GM21367 (cell line): ENCODE data around the gene DRC3.

ENCODE experiments used
- ATAC-seq: cut with Tn5 transposase; IDR thresholded peaks from one replicate; pipeline ENCODE4 v1.9.1; 2021; ENCODE audit not compliant: unreplicated experiment

The DRC3 gene

DNA sequence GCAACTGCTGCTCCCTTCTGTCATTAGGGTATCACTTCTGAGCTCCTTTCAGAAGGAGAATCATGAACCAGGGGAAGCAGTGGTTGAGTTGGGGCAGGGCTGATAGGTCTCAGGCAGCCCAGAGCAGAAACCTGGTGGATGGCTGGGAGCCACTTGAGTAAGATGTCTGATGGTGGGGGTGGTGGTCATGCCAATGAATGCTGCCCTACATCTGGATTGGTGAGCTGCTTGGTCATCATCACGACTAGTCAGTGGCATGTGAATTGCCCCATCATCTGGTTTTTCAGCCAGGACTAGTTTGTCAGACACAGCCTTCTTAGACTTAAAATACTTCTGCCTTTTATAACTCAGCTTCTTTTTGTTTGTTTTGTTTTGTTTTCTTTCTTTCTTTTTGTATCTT lies 69.1 kb downstream of the DRC3 start:
- ATAC-seq, result no peak

DNA sequence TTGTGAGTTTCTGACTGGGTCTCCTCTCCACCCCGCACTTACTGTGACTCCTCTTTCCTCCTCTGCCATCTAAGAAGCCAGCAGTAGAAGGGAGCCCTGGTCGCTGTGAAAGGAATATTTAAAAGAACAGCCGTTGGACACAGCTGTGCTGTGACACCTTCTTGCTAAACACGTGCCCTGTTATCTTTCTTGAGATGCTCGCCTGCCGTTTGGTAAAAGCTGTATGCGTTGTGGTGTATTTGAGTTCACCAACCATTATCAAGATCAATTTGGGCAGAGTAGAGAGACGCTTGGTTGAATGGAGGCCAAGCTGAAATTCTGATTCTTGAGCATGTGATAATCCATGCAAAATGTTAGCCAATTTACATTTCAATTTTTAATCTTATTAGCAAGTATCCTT lies 70.3 kb downstream of the DRC3 start:
- no peak for ATAC-seq

DNA sequence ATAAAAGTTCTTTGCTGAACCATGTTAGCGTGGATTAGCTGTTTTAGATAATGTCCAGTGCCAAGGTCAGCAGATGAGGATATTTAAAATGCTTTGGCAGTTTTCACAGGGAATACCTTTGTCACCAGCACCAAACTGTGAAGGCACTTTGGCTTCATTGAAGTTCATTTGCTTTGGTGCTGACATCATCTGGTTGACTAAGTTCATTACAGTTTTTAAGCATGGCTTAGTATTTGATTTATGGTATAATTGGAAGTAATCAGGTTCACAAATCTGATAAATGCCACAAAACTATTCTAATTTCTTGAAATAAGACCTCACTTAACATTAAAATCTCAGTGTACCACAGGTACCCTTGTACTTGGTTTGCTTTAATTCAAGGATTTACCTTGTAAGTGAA lies 70.8 kb downstream of the DRC3 start:
- ATAC-seq, result no peak

DNA sequence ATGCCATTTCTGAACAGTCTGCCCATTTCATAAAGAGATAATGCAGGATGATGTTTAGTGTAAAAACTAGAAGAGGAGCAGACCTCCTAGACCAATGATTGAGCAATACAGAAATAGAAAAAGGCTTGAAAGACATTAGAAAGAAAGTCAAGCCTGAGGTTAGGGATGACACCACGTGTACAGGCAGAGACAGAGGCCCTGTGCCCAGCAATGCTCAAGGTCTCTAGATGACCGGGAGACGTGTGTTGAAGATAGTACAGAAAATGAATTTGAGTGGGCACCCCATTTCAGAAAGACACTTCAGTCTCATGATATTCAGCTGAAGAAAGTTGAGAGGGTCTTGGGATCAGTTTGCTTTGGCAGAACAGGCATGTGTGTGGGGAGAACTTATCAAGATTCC lies 71.9 kb downstream of the DRC3 start:
- no peak for ATAC-seq

DNA sequence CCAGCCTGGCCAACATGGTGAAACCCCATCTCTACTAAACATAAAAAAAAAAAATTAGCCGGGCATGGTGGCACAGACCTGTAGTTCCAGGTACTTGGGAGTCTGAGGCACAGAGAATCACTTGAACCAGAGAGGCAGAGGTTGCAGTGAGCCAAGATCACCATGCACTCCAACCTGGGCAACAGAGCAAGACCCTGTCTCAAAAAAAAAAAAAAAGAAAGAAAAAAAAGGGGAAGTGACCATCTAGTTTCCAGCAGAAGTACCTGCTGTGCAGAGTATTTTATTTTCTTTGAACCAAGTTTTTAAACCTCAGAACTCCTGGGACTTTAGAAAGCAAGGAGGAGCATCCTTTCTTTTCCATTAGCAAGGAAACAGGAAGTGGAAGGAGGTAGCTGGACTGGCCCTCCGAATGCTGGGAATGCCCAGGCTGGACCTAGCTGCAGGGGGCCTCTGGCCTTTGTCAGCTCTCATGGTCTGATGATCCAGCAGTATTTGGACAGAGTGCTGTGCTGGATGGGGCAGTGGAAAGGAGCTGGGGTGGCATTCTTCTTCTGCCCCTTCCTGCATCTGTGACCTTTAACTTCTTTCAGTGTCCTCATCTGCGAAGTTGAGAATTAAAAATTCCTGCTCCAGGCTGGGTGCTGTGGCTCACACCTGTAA lies 73.2 kb downstream of the DRC3 start:
- no peak for ATAC-seq

DNA sequence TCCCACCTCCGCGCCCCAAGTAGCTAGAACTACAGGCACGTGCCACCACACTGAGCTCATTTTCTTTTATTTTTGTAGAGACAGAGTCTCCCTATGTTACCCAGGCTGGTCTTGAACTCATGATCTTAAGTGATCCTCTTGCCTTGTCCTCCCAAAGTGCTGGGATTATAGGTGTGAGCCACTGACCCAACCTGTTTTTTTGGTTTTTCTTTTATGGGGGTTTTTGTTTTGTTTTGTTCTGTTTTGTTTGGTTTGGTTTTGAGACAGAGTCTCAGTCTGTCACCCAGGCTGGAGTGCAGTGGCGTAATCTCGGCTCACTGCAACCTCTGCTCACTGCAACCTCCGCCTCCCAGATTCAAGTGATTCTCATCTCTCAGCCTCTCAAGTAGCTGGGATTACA lies 82.9 kb downstream of the DRC3 start:
- no peak for ATAC-seq

DNA sequence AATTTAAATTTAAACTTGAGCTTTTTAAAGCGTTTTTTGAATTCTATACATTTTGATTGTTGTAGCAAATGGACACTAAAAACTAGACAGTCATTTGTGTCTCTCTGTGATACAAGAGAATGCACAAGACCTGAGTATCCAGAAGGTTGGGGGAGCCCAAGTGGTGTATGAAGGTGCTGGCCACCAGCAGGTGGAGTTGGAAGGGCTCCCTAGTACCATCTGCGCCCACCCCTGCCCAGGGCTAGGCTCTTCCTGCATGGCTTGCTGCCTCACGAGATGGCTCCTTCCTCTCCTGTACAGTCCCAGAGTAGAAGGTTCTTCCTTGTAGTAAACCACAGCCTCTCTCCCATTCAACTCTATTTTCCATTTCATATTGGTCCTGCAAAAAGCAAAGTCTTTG lies 83.6 kb downstream of the DRC3 start:
- ATAC-seq, result no peak

DNA sequence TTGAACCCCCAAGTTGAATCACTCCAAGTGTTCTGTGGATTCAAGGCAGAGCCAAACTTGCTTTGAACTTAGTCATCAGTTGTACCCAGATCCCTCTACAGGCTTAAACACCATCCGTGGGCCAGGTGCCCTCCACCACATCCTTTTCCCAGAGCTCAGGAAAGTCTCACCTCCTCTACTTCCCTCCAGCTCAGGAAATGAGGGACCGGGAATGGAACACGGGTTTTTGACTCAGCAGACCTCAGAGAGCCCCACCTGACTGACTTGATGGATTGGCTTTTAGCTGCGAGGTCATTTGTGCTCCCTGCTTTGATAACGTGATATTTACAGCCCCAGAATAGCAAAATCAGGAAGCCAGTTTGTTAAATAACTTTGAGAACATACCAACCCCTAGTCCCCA lies 86.6 kb downstream of the DRC3 start:
- no peak for ATAC-seq

DNA sequence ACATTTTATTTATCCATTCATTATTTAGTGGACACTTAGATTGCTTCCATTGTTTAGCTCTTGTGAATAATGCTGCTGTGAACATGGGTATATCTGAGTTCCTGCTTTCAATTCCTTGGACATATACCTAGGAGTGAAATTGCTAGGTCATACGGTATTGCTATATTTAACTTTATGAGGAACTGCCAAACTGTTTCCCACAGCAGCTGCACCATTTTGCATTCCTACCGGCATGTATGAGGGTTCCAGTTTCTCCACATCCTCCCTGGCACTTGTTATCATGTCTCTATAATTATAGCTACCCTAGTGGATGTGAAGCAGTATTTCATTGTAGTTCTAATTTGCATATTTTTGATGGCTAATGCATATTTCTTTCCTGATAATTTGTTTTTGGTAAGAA lies 91.4 kb downstream of the DRC3 start:
- ATAC-seq, result no peak

DNA sequence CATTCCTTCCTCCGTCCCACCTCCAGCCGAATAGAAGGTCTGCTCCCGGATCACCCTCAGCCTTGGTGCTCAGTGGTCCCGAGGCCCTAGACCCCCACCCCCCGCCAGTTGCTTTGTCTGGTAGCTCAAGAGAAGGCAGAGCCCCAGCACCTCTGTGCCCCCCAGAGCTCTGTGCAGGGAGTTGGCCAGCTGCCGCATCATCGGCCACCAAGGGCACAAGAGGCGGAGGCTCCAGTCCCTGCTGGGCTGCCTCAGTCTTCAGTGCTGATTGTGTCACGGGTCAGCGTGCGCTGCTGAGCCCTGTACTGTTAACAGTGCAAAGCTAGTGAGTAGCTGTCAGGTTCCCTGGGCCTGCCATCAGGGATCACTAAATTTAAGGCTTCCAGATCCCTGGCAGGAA lies 92.9 kb downstream of the DRC3 start:
- ATAC-seq, result no peak
